NCI-H82 (cell line): ENCODE results near the gene AP3B1.

Experiments used
- DNase-seq: peaks from one replicate; lab custom pipeline; 2025; lab: John Stamatoyannopoulos, UW

Gene AP3B1

DNA sequence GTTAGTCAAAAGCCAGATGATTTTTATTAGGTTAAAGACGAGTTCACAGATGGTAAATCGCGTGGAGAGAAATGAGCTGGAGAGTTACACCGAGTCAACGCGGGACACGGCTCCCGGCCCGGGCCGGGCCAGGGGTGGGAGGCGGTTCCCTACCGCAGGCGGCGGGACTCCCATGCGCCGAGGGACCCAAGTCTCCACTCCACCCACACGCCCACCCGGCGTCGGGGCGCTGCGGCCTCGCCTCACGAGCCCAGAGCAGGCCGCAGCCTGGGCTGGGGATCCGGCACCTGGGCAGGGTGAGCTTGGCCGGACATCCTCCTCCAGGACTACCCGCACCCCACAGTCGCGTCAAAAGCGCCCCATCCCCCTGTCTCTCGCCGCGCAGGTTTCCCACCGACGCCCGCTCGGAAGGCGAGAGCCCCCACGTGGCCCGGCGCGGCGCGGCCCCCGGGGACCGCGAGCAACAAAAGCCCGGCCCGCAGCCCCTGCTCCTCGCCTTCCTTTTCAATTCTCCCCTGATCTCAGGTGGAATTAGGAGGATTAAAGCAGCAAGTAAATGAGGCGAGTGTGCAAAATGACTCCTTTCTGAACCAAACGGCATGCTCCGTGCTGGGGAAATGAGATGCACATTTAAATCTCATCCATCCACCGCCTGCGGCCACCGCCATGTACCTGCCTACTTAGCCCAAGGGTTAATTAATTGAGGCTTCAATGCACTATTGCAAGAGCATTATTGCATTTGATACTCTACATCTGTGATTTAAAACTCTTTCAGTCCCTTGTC, 321.8 kb downstream of the AP3B1 start:
- DNase-seq = peak; percentile 53

DNA sequence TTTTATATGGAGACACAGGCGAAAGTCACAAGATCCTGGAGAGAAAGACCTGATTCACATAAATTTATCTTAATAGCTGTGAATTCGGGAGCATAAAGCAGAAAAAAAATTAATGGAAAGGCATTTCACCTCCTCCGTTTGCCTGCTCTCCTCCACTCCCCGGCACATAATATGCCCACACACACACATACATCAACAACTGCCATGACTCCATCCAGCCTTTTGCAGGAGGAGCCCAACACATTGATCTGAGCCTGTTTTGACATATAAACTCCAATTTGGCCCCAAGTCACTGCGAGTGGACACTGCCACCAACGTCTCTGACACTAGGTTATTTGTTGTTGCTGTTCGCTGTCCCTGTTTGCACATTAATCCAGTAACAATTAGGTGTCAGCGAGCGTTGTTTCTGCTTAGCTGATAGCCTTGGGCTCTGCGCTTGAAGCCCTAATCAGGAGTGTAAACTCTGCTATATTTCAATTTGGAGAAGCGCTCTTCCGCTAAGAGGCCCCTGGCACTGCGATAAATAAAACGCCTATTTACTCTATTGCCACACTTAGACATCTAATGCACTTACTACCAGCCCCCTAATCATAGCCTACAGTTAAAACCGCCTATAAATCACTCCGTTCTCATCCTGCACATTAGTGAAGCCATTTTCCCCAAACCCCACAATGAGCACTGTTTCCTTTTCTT, 322.6 kb downstream of the AP3B1 start:
- peak; percentile 46 for DNase-seq

DNA sequence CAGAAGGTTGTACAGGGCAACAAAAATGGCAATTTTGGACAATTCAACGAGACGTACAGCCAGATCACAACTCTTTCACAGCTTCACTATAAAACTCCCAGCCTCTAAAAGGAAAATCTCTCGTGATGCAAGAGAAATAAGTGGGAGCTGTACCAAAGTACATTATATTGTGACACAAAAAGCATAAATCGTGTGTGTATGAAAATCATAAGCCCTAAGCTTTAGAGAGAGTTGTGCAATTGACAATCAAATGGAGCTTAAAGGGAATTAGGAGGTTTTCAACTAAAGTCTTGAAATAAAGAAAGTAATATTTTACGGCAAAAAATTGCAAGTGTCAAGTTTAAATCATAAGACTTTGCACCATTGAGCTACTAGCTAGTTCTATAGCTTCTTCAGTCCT, 323.6 kb downstream of the AP3B1 start:
- no peak for DNase-seq

DNA sequence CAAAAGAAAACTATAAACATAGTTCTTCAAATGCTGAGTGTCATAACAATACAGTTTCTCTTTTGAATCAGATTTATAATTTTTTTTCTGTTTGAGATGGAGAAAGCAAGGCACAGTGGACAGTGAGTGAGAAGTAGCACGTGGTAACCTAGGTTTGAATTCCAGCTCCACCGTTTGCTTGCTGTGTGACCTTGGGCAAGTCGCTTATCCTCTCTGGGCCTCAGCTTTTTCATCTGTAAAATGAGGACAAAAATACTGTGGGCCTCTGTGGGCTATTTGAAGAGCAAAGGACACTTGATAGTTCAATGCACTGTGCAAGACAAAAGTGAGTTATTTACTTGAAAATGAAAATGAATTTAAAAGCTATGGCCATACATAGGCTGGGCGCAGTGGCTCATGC, 330.7 kb downstream of the AP3B1 start:
- DNase-seq = no peak

DNA sequence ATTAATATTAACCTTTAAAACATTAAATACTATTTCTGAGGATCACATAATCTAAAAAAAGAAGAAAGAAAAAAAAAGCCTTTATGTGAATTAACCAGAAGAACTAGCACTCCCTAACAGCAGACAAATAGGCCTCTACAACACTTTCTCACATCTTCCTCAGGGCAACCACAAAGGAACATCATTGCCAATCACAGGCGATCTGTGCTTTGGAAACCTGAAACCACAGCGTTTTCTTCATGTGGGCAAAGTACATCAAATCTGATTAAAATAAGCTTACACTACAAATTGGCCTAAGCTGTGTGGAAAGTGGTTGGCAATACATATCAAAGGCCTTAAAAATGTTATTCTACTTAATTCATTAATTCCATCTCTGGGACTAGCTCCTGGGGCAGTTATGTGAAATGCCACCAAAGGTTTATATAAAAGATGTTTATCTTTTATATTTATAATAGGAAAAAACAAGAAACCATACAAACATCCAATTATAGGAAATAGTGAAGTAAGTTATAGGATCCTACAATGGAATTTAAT, 333.6 kb downstream of the AP3B1 start:
- DNase-seq = peak; percentile 94

DNA sequence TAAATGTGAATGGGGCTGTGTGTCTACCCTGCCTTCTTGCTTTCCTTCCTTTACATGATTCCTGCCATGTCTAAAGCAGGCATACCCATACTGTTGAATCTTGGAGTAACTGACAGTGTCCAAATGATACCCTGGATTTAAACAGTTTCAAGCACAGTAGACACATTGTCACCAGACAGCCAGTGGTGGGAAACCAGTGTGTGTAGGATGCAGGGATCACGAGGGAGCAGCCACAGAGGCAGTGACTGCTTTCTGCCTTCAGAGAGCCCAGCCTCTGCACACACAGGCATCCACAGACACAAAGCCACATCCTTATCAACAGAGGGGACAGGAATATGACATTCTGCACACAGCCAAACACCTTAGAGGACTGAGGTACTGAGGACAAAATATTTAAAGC, 334.2 kb downstream of the AP3B1 start:
- DNase-seq = peak; percentile 23

DNA sequence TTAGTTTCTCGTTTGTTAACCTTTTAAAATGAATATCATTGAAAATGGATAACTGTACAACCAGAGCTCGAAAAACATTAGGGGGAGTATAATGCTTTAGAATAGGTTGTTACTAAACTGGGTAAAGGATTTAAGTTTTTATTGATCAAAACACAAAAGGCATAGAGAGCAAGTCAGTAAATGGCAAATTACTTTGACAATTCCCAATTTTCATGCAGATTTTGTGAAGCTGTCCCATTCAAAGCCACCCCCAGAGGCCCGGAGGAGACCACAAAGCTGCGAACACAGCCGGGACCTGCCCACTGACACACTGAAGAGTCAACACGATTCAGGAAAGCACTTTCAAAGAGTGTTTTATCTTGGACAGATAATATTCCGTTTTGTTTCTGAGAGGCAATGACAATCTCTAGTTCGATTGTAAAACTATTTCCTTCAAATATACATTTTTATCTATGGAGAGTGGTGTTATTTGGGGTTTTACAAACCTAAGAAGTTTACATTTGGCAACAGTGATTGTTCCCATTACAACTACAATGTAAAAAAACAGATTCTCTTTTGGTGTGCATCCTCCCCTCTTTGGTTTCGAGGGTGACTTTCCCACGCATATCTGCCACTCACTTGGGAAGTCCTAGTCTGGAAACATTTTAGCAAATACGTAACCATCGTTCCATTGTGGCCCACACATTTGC, 335.7 kb downstream of the AP3B1 start:
- DNase-seq = no peak

DNA sequence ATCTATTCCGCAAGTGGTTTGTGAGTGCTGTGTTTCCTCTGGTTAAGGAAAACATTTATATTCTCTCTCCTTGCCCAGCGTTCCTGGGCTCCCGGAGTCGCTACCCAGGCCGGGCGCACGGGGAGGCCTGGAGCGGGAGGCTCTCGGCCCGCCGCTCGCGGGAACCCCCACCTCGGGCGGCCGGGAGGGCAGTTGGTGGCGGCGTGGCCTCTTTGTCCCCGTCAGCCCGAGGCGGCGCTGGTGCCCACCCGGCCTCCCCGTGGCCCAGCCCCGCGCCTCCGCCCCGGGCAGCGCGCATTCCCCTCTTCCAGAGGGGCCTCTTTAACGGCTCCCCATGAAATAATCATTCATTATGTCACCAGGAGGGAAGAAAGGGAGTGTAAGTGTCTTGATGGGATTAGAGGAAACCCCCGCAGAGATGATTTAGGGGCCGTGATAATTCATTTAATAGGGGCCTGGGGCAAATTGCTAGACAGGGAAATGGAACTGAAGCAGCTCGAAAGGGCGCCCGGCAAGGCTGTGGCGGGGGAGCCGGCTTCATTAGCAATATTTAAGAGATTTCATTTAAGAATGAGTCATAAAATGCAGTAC, 336.5 kb downstream of the AP3B1 start:
- peak; percentile 81 for DNase-seq

DNA sequence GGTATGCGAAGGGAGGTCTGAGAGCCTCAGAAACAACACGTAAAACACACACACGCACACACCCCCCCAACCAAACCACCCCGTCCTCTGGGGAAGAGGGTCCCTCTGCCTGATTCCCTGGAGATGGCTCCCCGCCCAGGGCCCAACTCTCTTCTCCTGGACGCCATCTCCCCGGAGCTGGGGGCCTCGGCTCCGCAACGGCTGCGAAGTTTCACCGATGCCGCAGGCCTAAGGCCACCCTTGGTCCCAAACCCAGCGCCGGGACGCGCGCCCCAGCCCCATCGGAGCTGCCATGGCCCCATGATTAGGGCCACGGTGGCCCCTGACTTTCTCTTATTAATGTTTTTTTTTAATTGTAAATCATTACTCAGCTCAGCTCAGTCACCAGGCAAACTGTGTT, 337.0 kb downstream of the AP3B1 start:
- no peak for DNase-seq

DNA sequence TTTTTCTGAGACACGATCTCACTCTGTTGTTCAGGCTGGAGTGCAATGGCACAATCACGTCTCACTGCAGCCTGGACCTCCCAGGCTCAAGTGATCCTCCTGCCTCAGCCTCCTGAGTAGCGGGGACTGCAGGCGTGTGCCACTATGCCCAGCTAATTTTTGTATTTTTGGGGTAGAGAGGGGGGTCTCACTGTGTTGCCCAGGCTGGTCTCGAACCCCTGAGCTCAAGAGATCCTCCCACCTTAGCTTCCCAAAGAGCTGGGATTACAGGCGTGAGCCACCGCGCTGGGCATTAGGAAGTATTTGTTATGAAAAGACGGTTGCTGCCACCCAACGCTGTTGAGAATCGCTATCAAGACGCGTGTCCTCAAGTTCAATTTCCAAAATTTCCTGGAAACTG, 337.4 kb downstream of the AP3B1 start:
- DNase-seq = no peak

DNA sequence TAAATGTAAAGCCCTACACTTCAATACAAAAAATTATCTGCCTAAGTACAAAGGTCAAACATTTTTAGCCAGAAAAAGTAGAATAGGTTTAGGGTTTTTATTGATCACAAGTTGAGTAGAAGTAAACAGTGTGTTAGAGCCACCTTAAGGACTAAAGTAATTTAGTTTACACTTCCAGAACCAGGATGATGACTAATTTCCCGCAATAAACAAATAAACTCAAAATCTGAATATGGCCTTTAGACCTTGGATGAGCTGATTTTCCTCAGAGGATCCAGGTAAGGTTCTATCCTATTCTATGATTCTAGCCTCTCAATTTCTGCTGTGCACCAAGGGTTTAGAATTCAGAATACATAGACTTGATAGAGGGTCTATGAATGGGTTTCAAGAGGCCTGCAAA, 338.9 kb downstream of the AP3B1 start:
- DNase-seq = no peak

DNA sequence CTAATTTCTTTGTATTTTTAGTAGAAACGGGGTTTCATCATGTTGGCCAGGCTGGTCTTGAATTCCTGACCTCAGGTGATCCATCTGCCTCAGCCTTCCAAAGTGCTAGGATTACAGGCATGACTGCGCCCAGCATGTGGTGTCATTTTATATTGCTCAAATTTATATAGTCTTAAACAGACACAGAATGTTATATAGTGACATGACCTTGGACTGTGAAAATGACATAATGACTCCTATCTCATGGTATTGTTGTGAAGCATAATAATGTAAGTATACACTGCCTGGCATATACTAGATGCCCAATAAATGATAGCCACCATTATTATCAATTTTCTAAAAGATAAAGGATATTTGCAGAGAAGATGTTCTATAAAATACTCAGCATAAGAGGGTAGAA, 341.1 kb downstream of the AP3B1 start:
- DNase-seq = no peak

DNA sequence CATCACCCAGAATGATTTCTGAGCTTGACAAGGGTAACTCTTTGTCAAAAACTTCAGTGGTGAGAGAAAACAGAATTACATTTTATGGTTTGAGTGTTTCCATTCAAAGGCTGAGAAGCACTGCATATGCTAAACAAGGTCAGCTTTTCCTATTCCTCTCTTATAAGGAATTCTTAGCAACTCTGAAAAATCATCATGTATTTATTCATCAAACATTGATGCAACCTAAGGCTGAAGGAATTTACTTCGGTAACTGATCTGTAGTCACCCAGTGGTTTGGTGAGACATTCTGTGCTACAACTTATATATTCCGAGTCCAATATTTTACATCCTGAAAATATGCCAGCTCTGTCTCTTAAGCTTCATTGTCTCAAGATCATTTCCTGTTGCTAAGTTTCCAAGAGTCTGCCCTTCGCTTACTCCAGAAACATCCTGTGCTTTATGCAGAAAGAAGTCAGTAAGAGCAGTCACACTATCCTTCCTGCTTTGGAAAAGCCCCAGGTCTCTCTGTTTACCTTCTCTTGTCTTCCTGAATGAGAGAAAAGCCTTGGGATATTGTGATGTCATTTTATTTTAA, 341.8 kb downstream of the AP3B1 start:
- no peak for DNase-seq
